NCI-H2196 treated with DMSO at 0.1 percent for 48 hours (cell line): Measurements from ENCODE around the gene CCDC32.

Source experiments
- DNase-seq: peaks from one replicate; lab custom pipeline; 2025; ENCODE audit not compliant: unreplicated experiment; lab: John Stamatoyannopoulos, UW

The CCDC32 gene

DNA sequence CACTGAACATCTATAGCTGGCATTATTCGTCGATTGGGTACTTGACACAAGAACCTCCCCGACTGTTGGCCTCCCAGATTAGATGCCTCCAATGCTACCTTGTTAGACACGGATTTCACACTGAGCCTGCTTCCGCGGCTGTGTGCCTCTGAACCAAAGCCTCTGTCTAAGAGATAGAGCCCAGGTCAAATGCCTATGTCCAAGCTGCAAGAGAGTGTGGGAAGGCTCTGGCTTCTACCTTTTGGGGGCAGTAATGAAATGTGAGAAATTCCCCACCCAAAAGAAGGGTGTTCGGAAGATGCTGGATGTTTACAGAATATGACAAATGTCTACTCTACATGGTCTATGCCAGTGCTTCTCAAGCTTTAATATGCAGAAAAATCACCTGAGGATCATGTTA is 2.3 kb upstream of the CCDC32 start:
- DNase-seq: no peak

- DNase-seq: no peak
Measured at GRCh38 chr15:40565333-40566238, 744 bp upstream of the CCDC32 start.

- DNase-seq: no peak
Measured at GRCh38 chr15:40563426-40563825, 1.4 kb downstream of the CCDC32 start.

GRCh38 chr15:40562691-40563090 is 2.2 kb downstream of the CCDC32 start:
- DNase-seq: no peak

DNA sequence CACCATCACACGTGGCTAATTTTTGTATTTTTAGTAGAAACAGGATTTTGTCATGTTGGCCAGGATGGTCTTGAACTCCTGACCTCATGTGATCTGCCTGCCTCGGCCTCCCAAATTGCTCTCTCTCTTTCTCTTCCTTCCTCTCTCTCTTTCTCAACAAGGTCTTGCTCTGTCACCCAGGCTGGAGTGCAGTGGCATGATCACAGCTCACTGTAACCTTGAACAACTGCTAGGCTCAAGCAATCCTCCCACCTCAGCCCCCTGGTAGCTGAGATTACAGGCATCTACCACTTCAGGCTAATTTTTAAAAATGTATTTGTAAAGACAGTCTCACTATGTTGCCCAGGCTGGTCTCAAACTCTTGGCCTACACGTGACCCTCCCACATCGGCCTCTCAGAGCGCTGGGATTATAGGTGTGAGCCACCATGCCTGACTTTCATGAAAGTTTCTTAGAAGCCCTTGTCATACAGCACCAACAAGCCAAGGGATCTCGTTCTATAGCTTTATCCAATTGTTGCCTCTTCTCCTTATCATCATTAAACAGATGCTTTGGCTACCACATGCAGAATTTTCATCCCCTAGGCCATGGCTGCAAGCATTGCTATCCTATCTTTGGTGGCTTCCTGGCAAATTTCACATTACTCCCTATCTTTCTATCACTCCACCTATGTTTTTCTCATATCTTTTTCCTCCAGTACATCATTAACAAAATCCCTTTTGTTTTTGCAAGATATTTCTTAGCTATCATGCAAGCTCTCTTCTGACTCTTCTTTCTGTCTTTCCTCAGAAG is 5.7 kb downstream of the CCDC32 start:
- no peak for DNase-seq

GRCh38 chr15:40555876-40556275 is 9.0 kb downstream of the CCDC32 start:
- DNase-seq: no peak

- DNase-seq: no peak
Measured at GRCh38 chr15:40554161-40554525, 10.7 kb downstream of the CCDC32 start.

DNA sequence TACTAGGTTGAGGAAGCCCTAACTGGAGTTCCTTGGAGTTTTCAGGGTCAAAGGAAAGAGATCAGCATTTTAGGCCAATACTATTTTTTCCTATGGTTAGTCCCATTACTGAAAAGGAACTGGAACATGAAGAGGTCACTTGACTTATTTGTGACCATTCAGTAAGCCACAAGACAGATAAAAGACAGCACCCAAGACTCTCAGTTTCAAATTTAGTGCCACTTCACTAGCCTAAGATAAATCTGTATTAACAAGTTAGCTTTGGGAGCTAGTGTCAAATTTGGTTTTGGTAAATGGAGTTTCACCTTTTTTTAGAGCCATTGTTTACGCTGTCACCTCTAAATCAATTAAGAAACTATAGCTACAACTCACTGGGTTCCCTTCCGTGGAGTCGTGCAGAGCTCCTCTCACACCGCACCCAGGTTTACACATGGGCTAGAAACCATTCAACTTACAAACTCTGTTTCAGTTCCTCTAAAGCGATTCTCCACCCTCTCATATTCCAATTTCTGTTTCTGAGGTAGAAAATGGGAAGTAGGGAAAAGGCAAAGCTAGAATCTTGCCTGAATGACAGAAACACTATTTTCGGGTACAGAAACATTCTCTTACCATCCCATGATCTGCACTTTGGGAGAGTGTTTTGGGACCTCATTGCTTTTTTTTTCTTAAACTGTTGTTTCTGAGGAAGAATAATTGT is 14.4 kb downstream of the CCDC32 start:
- no peak for DNase-seq

DNA sequence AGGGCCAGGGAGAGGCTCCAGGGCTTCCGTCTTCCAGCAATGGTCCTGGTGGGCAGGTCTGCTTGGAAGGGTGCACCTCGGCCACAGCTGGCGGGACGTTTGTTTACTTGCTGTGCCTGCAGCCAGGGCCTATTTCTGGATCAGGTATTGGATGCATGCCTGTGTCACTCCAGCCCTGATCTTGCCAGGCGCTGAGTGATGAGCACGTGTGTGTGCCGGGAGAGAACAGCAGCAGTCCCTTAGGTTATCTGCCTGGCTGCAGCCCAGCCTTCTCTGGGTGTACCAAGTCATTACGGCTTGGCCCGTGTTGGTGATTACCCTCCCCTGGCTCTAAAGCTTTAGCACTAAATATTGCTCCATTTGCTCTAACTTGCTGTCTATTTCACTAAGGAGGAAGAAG is 14.9 kb downstream of the CCDC32 start:
- DNase-seq: no peak

- no peak for DNase-seq
Measured at GRCh38 chr15:40548610-40549009, 16.2 kb downstream of the CCDC32 start.

DNA sequence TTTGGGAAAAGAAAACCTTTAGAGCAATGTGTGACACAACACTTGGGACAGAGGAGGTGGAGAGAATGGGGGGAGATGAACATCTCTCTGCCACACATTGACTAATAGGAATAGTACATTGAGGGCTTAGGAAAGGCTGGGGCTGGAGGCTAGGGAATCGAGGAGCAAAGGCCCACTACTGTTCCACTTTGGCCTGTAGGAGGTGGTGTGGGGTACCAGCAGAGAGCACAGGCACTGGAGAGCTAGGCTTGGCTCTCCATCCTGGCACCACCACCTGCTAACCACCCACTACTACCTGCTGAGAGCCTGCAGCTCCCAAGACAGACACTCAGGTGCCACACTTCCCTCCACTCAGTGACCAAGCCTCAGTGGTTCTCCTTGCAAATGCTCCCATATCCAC is 19.4 kb downstream of the CCDC32 start:
- DNase-seq: no peak

DNA sequence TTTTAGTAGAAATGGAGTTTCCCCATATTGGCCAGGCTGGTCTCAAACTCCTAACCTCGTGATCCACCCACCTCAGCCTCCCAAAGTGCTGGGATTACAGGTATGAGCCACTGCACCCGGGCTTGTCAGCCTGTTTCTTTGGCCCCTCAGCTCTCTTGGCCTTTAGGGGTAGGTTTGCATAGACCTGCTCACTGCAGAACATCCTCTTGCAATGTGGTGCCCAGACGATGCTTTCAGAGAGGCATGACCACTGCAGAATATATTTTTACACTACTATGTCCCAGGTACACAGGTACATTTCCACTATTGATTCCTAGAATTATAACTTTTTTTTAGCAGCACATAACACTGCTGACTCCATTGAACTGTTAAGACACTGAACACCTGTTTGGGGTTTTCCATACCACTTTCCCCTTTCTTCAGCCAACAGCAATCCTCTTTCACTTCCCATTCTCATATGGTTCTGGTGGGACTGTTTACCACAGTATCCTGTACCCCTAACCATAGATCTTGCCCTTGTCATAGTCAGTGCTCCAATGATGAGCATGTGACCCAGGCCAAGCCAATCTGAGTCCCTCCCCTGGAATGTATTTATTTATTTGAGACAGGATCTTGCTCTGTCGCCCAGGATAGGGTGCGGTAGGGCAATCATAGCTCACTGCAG is 21.1 kb downstream of the CCDC32 start:
- DNase-seq: no peak

DNA sequence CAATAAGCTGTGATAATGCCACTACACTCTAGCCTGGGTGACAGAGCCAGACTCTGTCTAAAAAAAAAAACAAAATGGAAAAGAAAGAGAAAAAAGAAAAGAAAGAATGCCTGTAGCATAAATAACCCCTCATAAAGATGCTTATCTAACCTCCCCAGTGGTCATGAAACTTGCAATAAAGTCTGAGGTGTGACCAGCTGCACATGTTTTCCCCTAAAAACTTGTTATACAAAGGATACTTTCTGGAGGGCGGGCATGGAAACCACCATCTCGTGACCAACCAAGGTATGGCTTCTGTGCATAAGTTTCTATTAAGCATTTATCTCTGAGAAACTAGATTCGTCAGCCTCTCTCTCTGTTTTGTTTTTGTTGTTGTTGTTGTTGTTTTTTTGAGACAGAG is 21.8 kb downstream of the CCDC32 start:
- no peak for DNase-seq

- DNase-seq: no peak
Measured at GRCh38 chr15:40538976-40539375, 25.9 kb downstream of the CCDC32 start.

GRCh38 chr15:40536501-40536900 is 28.3 kb downstream of the CCDC32 start:
- DNase-seq: no peak

- DNase-seq: no peak
Measured at GRCh38 chr15:40534371-40534770, 30.5 kb downstream of the CCDC32 start.

GRCh38 chr15:40533763-40534364 is 31.0 kb downstream of the CCDC32 start:
- DNase-seq: no peak

DNA sequence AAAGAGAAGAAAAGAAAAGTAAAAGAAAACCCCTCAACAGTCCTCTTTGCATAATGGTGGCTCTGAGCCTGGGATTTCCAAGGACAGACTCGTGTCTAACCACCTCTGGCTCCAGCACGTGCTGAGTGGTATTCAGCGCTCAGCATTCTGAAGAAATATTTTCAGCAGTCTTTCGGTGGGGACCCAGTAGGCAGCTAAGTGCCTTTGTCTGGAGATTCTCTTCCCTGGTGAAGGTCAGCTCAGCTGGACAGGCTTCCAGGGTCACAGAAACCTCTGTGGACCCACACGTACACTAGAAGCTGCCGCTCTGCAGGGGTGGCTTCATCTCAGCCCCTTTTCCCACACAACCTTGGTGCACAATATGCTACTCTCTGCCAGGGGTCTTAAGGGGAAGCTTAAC is 36.0 kb downstream of the CCDC32 start:
- no peak for DNase-seq

DNA sequence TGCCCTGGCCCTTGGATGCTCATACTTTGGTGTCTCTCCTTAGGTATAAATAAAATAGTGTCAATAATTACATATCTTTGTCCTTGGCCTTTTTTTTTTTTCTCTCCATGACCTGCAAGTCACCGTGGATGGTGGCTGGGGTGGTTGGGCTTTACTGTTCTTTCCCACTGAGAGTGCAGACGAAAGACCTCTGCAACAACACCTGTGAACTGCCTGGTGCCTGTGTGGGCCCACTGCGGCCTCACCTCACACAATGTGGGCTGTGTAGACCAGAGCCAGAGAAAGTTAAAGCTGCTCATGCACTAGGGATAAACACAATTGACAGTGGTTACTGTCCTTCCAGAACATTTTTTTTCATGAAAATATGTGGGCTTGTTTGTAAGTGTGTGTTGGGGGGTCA is 39.0 kb downstream of the CCDC32 start:
- no peak for DNase-seq

DNA sequence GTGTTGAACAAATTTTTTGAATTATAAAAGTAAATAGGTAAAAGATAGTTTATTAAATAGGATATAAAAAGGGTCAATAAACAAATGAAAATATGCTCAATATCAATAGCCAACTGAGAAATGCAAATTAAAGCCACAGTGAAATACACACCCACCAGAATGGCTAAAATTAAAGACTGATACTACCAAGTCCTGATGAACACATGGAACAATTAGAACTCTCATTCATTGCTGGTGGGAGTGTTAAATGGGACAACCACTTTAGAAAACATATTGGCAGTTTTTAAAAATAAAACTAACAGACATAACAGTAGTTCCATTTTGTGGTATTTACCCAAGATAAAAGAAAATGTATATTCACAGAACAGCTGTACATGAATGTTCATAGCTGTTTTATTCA is 41.2 kb downstream of the CCDC32 start:
- no peak for DNase-seq

DNA sequence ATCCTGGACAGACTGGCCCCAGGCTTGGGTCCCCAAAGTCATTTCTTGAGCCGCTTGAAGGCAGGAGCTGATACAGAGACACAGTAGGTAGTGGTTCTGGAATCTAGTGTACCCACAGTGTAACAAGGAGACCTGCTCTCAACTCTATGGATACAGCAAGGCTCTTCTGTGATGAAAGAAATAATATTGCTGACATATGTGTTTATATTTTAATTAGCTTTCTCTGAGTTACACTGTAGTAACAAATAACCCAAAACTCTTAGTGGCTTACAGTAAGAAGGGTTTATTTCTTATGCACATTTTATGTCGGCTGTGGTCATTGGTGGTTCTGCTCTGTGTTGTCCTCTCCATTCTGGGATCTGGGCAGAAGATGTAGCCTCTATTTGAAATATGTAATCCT is 48.5 kb downstream of the CCDC32 start:
- DNase-seq: no peak
